Epidermal melanocyte (primary cell): ENCODE measurements around the gene WDFY3.

Experiments used
- DNase-seq: peaks from one replicate; pipeline ENCODE4 v3.0.0; 2011; ENCODE audit warnings: low spot score; ENCODE audit not compliant: insufficient read length

WDFY3 gene, protein sequence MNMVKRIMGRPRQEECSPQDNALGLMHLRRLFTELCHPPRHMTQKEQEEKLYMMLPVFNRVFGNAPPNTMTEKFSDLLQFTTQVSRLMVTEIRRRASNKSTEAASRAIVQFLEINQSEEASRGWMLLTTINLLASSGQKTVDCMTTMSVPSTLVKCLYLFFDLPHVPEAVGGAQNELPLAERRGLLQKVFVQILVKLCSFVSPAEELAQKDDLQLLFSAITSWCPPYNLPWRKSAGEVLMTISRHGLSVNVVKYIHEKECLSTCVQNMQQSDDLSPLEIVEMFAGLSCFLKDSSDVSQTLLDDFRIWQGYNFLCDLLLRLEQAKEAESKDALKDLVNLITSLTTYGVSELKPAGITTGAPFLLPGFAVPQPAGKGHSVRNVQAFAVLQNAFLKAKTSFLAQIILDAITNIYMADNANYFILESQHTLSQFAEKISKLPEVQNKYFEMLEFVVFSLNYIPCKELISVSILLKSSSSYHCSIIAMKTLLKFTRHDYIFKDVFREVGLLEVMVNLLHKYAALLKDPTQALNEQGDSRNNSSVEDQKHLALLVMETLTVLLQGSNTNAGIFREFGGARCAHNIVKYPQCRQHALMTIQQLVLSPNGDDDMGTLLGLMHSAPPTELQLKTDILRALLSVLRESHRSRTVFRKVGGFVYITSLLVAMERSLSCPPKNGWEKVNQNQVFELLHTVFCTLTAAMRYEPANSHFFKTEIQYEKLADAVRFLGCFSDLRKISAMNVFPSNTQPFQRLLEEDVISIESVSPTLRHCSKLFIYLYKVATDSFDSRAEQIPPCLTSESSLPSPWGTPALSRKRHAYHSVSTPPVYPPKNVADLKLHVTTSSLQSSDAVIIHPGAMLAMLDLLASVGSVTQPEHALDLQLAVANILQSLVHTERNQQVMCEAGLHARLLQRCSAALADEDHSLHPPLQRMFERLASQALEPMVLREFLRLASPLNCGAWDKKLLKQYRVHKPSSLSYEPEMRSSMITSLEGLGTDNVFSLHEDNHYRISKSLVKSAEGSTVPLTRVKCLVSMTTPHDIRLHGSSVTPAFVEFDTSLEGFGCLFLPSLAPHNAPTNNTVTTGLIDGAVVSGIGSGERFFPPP (N-terminal part only)

DNA sequence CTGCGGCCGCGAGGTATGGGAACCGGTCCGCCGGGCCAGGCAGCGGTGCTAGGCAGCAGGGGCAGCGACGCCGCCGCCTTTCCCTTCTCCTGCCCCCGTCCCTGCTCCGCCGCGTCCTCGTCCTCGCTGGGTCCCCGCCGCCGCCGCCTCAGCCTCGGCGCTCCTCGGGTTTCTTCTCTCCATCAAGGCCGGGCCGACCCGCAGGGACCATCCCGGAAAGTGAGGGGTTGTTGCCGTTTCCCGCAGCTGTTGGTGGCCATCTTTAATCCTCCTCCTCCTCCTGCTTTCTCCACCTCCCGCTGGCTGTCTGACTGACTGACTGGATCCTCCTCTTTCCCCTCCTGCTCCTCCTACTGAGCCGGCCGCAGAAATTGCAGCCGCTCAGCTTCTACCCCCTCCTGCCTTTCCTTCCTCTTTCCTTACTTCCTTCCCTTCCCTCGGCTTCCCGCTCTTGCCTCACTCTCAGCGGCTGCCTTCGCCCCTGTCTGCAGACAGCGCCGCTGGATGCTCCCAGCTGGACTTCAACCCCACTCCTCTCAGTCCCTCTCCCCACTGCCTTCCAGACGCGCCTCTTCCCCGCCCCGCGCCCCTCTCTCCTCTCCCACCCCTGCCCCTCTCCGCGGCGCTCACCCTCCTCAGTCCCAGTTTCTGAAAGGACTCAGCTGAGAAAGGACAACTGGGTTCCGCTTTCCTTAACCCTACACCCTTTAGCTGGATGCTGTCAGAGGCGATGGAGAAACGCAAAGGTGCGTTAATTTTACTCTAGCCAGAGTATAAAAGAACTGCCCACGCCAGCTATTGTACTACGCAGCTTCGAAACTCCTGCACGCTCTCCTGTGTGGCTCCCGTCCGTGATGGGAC, at the start of gene WDFY3:
Gene WDFY3 (minus strand): TSS at position 309 of the 861 bp plus-strand sequence. CDS start 106,099 bp downstream, outside the sequence.
- peak; percentile 92 for DNase-seq

DNA sequence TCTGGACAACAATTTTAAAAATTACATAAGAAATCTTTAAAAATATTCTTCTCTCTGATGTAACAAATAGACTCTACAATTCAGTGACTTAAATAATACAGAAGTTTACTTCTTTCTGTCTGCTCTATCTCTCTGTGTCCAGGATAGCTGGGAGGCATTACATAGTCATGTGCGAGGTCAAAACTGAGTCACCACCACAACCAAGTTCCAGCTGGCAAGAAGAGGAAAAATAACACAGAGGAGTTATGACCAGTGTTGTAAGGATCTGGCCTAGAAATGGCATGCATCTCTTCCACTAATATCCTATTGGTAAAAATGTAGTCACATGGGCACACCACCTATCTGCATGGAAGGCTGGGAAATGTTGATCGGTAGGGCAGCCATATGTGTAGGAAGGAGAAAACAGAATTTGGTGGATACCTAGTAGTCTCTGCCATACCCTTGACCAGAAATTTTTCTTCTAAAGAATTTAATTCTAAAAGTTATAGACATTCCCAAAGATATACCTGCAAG, 39.4 kb upstream of the WDFY3 start:
- no peak for DNase-seq

DNA sequence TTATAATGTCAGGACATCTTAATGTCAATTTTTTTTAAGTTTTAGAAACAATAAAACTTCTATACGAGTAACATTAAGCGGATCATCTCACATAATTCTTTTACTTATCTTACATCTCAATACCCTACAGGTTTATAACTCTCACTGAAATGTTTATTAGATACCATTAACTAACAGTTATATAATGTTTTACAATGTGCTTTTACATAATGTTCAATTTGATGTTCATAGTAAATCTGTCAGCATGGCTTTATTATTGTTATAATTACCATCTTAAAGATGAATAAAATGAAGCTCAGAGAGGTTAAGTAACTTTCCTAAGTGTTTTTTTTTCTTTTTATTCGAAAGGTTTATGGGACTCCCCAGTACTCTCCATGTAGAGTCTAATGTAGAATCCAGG, 33.9 kb upstream of the WDFY3 start:
- DNase-seq: no peak

DNA sequence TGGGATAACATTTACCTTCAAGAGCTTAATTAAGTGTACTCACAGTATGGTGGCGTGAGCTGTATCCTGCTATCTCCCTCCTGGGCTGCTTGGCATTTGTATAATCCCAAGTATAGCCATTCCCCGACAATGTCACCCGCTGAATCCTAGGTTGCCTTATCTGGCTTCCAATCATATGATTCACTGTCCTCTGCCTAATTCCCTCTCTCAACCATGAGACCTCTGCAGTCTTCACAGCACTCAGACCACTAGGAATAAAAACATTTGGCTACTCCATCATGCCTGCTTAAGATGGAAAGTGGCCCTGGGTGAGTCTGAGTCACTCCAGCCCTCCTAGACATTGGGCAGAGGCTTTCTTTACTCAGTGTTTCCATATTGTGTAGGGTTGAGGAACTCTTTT, 28.9 kb upstream of the WDFY3 start:
- no peak for DNase-seq

DNA sequence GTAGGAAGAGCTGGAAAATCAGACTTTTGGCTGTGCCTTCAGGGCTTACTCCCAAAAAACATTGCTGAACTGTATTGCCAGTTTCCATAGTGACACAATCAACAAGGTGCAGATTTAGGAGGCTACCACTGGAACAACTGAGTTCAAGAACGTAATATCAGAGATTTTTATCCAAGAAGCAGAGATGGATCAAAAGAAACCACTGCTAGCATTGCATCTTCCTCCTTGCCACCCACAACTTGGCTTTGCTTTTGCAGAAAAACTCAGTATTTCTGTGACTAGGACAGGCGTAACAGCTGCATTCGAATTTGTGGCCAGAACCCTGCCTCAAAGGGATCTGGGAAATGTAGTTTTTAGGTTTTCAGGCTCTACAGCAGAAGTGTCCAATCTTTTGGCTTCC, 27.8 kb upstream of the WDFY3 start:
- DNase-seq: no peak

DNA sequence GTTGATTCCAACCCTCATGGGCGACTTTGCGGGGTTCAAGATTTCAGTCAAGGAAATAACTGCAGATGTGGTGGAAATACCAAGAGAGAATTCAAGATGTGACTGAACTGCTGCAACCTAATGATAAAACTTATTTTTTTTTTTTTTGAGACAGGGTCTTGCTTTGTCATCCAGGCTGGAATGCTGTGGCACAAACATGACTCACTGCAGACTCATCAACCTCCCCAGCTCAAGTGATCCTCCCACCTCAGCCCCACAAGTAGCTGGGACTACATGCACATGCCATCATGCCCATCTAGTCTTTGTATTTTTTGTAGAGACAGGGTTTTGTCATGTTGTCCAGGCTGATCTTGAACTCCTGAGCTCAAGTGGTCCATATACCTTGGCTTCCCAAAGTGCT, 19.5 kb upstream of the WDFY3 start:
- DNase-seq: no peak

DNA sequence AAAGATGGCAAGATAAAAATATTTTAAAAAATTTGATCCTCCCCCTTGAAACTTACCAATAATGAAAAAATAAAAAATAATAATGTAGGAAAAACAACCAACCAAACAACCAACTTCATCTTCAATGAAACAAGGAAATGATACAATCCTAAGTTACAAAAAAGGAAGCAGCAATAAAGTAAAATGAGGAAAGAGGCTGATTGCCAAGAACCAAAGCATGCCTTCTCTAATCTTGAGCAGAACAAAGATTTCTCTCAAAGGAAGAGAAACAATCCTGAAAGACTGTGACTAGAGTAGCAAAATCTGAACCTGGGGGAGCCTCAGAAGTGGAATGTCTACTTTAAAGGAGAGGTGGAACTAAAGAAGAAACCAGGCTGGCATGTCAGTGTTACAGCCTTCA, 10.9 kb upstream of the WDFY3 start:
- no peak for DNase-seq

DNA sequence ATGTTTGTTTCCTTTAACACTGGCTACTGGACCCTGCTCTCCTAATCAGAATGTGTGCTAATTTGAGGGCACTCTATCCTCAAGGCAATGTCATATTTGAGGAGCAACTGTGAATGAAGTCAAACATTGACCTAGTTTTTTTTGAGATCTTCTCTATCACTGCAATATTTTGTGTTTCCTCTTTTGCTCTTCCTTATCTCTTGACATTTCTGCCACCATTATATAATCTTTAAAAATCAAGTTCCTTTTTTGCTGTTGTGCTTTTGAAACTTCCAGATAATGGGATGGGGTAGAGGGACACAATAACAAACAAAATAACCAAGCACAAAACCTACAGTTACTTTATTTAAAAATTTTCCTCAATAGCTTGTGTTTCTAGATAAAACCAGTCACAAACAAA, 7.4 kb upstream of the WDFY3 start:
- no peak for DNase-seq

DNA sequence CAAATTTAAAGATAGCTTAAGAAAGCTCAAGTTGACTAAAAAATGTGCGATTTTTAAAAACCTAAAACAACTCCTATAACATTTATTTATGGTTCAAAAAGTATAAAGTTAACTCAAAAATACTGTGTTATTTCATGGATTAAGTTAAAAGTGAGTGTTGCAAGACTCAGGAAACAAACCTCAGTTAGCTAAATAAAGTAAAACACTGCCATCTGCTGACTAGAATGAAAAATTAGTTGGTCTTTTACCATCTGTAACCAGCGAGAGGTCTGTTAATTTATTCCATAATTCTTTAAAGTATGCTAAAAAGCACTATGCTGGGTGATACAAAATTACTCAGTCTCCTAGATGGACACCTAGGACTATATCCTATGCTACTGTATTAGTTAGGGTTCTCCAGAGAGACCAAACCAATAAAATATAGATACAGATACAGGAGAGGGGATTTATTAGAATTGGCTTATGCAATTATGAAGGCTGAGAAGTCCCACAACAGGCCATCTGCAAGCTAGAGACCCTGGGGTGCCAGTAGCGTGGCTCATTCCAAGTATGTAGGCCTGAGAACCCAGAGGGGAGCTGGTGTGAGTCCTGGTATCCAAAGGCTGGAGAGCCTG, 4.9 kb upstream of the WDFY3 start:
- DNase-seq: peak; percentile 23

DNA sequence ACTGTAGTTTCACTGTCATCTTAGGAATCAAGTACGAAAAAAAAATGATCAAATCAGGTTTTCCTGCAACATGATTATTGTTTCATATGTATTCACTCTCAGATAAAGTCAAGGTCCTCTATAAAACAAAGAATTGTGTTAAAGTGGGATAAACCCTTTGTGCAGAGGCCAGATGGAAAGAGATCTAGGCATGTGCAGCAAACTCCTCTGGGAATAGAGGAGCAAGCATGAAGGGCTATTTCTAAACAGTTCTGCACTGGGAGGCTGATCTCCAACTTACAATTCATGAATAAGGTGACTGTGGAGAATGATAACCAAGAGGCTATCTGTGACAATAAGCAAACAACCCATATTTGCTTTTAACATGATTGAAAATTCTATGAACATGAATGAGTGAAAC, 2.4 kb upstream of the WDFY3 start:
- no peak for DNase-seq

DNA sequence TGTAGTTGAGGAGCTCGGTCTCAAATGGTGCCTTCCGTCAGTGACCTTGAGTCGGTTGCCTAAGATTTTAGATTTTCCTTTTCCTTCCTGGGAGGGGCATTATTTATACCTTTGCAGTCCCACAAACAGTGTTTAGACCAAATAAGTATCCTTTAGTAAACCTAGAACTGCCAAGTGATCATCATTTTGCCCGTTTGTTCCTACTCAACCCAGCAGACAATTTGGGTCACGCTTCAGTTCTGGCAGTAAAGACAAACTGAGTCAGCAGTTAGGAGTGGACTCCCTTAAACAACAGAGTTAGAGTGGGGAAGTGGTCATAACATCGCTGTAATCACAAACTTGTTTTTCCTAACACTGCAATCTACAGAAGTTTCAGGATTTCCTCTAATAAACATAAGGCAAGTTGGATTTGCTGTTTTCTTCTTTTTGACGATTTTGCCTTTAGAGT, 777 bp upstream of the WDFY3 start:
- no peak for DNase-seq

DNA sequence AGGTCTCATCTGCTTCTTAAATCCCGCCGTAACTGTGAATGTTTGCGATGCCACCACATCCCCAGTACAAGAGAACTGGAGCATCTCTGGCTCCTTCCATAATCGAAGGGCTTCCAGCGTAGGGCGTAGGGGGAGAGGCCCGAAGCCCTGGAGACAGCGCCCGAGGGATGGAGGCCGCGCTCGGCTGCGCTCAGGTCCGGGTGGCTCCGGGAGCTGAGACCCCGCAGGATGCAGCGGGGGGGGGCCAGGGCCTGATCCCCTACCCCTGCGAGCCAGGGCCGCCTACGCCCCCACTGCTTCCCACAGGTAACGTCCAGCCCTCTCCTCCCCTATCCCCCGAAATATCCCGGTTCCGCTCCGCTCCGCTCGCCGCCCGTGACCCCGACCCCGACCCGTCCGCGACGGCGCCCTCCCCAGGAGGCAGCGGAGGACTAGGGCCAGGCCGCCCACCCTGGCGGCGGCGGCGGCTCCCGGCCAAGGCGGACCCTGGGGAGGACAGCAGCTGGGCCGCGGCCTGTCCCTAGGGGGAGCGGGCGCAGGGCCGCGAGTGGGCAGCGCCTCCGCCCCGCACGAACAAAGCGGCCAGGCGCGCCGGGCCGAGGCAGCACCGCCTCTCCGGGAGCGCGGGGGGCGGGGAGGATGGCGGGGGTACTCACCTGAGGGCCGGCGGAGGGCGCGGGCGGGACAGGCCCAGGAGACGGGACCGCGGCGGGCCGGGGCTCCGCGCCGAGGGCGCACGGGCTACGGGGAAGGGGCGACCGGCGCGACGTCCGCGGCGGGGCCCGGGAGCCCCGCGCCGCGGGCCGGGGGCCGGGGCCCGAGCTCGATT, 723 bp downstream of the WDFY3 start:
- DNase-seq: peak; percentile 19

DNA sequence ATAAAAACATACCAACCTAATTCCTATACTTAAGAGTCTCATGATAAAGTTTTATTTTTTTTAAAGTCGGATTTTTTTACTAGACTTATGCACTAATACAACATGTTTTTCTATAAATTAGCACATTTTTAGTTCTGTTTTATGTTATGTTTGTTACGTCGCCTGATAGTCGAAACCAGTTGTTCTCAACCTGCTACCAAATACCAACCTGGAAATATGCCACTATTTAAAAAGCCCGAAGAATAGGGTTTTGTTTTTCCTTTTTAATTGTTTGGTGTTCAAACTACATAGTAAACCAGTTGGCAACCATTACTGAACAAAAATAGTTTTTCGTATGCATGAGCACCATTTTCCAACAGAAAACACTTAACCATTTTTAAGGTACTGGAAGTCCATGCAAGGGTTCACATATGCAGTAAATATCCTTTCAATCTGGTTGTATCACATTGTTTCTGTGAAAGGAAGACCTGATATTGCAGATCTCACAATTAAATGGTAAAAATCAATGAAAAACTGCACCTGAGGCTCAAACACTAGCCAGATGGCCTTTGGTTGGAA, 1.4 kb downstream of the WDFY3 start:
- DNase-seq: no peak

DNA sequence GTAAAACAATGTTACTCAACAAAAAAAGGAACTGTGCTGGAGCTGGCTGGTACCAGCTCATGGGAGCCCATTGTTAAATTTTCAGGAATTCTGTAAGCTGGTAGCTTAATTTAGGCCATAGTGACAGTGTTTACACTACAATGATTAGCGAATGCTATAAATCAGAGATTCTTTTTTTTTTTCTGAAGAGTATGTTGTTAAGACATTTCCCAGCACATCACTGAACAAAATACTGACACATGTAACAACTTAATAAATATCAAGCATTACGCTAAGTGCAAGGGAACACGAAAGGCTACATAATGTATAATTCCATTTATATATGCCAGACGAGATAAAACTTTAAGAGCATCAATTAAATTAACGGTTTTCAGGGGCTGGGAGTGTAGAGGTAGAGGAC, 4.4 kb downstream of the WDFY3 start:
- DNase-seq: no peak

DNA sequence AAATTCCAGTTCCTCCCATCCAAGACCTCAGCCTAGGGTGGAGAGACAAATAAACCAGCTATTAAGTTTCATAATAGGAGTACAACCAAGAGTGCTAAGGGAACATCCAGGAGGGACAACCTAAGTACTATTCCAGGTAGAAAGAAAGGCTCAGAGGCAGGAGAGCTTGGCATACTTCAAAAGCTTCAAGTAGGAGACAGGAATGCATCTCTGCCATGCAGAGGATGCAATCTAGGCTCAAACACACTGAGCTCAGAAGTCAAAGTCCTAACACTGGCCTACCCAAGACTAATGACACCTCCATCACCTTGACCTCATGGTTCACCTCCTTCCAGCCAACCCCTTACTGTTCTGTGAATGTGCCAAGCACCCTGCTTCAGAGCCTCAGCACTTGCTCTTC, 8.1 kb downstream of the WDFY3 start:
- no peak for DNase-seq

DNA sequence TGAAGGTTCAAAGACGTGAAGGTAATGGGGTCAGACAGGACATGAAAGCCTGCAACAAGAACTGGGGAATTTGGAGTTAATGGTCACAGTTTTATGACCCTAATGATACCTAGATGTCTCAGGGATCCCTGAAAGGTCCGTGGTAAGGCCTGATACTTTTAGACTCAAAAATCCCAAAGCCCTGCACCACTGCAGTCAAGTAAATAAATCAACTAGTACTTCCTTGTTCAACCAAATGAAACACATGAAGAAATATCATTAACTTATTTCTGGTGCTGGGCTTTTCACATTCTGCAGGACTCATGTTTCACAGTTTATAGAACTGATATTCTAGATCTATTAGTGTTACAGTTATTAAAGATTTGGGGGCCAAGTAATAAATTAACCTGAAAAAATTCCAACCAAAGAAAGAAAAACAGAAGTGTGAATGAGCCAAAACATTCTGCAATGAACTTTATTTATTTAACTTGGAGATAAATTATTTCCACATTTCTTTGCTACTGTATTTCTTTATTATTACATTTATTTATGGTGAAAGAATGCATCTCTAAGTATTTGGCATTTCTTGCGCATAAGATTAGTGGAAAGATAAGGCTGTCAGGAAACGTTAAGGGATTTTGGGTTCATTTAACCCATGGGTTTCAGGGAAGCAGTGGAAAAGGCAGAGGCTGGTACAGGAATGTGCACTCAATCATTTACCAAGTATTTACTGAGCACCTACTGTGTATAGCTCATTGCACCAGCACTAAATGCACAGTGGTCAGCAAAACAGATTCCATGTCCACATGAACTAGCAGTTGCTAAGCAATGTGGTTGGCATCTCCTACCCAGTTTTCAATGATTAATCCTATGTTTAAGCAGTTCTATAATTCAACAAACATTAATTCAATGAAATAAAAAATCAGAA, 8.7 kb downstream of the WDFY3 start:
- no peak for DNase-seq

DNA sequence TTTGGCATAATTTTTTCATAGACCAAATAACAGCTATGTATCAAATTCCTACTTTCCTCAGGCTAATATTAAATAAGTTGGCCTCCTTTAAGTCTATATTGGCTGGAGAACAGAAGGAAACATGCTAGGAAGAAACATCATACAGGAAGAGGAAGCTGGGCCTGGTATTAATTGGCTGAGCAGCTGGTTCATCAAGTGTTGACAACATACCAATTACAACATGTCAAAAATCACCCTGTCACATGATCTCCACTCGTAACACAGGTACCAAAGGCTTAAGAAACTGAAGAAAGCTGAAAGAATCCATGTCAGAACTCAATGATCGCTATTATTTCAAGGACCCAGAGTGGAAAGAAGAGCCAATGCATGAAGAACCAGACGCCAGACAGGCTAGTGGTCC, 10.5 kb downstream of the WDFY3 start:
- DNase-seq: no peak

DNA sequence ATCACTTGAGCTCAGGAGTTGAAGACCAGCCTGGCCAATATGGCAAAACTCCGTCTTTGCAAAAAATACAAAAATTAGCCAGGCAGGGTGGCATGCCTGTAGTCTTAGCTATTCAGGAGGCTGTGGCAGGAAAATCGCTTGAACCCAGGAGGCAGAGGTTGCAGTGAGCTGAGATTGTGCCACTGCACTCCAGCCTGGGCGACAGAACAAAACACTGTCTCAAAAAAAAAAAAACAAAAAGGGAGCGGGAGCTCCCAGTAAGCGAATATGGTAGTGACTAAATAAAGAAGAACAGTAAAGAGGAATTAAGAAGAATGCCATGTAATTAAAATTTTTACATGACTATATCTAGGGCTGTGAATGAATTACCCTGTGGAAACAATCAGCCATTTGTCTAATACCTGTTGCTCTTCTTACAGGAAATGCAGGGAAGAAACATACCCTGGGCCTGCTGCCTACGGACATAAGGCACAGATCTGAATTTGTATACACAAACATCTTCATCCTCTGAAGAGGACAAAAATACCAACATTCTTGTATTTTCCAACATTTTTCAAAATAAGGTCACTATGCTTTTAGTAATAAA, 11.4 kb downstream of the WDFY3 start:
- DNase-seq: no peak
